Activated CD4-positive, alpha-beta T cell treated with anti-CD3 and anti-CD28 coated beads, Interleukin-2, amount 10 ng/mL, durations not matched to agents 7 days and 5 days (primary cell): ENCODE data around the gene ONECUT3. TPM values are rescaled to one million over a fixed set of nuclear protein-coding genes. Genes with fewer than 3 reads are reported as not detected.
A peak's percentile ranks its signal among the peaks of the same experiment; 100 is the strongest.

Source experiments
- CTCF ChIA-PET: fragments of 350-600 bp; sonication (Branson Sonifier 250); formaldehyde crosslinking; loops from one replicate; lab custom pipeline; 2021; ENCODE audit warnings: antibody characterized with exemption; lab: Charles Lee
- POLR2A ChIA-PET: fragments of 350-600 bp; sonication (Branson Sonifier 250); formaldehyde crosslinking; loops from one replicate; lab custom pipeline; 2021; ENCODE audit warnings: antibody characterized with exemption; lab: Charles Lee
- DNase-seq: peaks from one replicate; pipeline ENCODE4 v3.0.0-alpha.2; 2020
- H3K27ac Mint-ChIP-seq: one replicate; pipeline ENCODE4 v1.8.0; 2021; ENCODE audit warnings: mild to moderate bottlenecking, moderate library complexity, mixed read lengths
- H3K27me3 Mint-ChIP-seq: one replicate; pipeline ENCODE4 v1.8.0; 2021; ENCODE audit warnings: mixed read lengths
- H3K36me3 Mint-ChIP-seq: one replicate; pipeline ENCODE4 v1.8.0; 2021; ENCODE audit warnings: low read depth, mixed read lengths
- H3K4me1 Mint-ChIP-seq: one replicate; pipeline ENCODE4 v1.8.0; 2021; ENCODE audit warnings: mixed read lengths
- H3K4me3 Mint-ChIP-seq: one replicate; pipeline ENCODE4 v1.8.0; 2021; ENCODE audit warnings: mild to moderate bottlenecking, moderate library complexity, mixed read lengths
- H3K9me3 Mint-ChIP-seq: one replicate; pipeline ENCODE4 v1.8.0; 2021; ENCODE audit warnings: mixed read lengths
- total RNA-seq, 2 experiments: library from RNA; stranded (reverse); gene quantifications; one replicate each; pipeline ENCODE4 v1.2.3, GENCODE V29; 2021

ONECUT3 gene
- total RNA-seq, 2 experiments from 2014 or later, result not detected

- POLR2A ChIA-PET, result no interaction called here
- Mint-ChIP-seq H3K4me1 (peaks cover 7% of the 10 kb centered on the region), H3K4me3 (no peak overlapping the region), H3K9me3 (no peaks in the 10 kb centered on the region), H3K27me3 (no peaks in the 10 kb centered on the region), H3K27ac (no peak overlapping the region), H3K36me3 (peaks cover 2% of the 10 kb centered on the region)
- CTCF ChIA-PET, result interaction anchor here (0.6 to 2.5 kb wide), 2 partner anchors 11 to 23 kb away, joined by 3 to 6 read pairs; no protein-coding TSS in a partner anchor
- DNase-seq, result no peak
Observed at GRCh38 chr19:1806184-1807029, 53.1 kb downstream of the ONECUT3 start.

GRCh38 chr19:1807030-1807694 is 53.9 kb downstream of the ONECUT3 start:
- H3K4me1 Mint-ChIP-seq, result peaks cover 9% of the 10 kb centered on the region
- no peak overlapping the region for H3K4me3 Mint-ChIP-seq
- ChIA-PET CTCF (interaction anchor here (0.6 to 2.5 kb wide), 3 partner anchors 12 to 22 kb away, joined by 3 to 6 read pairs (median 3); no protein-coding TSS in a partner anchor), POLR2A (interaction anchor here (0.6 kb wide), 1 partner anchor 1379 kb away, joined by 3 read pairs; no protein-coding TSS in a partner anchor)
- no peaks in the 10 kb centered on the region for H3K27me3 Mint-ChIP-seq
- H3K9me3 Mint-ChIP-seq, result no peaks in the 10 kb centered on the region
- DNase-seq, result no peak
- no peaks in the 10 kb centered on the region for H3K36me3 Mint-ChIP-seq
- no peak overlapping the region for H3K27ac Mint-ChIP-seq

- DNase-seq, result no peak
- CTCF ChIA-PET, result interaction anchor here (0.7 to 2.5 kb wide), 2 partner anchors 13 to 18 kb away, joined by 3 to 6 read pairs; no protein-coding TSS in a partner anchor
- H3K27me3 Mint-ChIP-seq, result no peaks in the 10 kb centered on the region
- H3K9me3 Mint-ChIP-seq, result no peaks in the 10 kb centered on the region
- H3K4me1 Mint-ChIP-seq, result peaks cover 14% of the 10 kb centered on the region
- POLR2A ChIA-PET, result no interaction called here
- H3K27ac Mint-ChIP-seq, result peak overlapping the region; percentile 46
- no peak overlapping the region for H3K4me3 Mint-ChIP-seq
- H3K36me3 Mint-ChIP-seq, result no peaks in the 10 kb centered on the region
Observed at GRCh38 chr19:1807695-1808394, 54.5 kb downstream of the ONECUT3 start.

- no peaks in the 10 kb centered on the region for H3K9me3 Mint-ChIP-seq
- CTCF ChIA-PET, result no interaction called here
- no peak overlapping the region for H3K4me3 Mint-ChIP-seq
- POLR2A ChIA-PET, result no interaction called here
- no peaks in the 10 kb centered on the region for H3K27me3 Mint-ChIP-seq
- H3K27ac Mint-ChIP-seq, result no peak overlapping the region
- H3K36me3 Mint-ChIP-seq, result no peaks in the 10 kb centered on the region
- peaks cover 18% of the 10 kb centered on the region for H3K4me1 Mint-ChIP-seq
- DNase-seq, result no peak
Observed at GRCh38 chr19:1808395-1808731, 55.1 kb downstream of the ONECUT3 start.

- Mint-ChIP-seq H3K27me3 (no peaks in the 10 kb centered on the region), H3K4me1 (peaks cover 22% of the 10 kb centered on the region), H3K27ac (no peak overlapping the region), H3K4me3 (no peak overlapping the region), H3K36me3 (no peaks in the 10 kb centered on the region), H3K9me3 (no peaks in the 10 kb centered on the region)
- ChIA-PET POLR2A (no interaction called here), CTCF (interaction anchor here (1.1 kb wide), 1 partner anchor 21 kb away, joined by 3 read pairs; no protein-coding TSS in a partner anchor)
- no peak for DNase-seq
Observed at GRCh38 chr19:1809678-1810077, 56.4 kb downstream of the ONECUT3 start.

- CTCF ChIA-PET, result interaction anchor here (1.1 to 1.4 kb wide), 2 partner anchors 15 to 22 kb away, joined by 3 to 4 read pairs; no protein-coding TSS in a partner anchor
- H3K36me3 Mint-ChIP-seq, result peaks cover 4% of the 10 kb centered on the region
- POLR2A ChIA-PET, result no interaction called here
- peaks cover 22% of the 10 kb centered on the region for H3K4me1 Mint-ChIP-seq
- no peaks in the 10 kb centered on the region for H3K27me3 Mint-ChIP-seq
- H3K27ac Mint-ChIP-seq, result no peak overlapping the region
- peak overlapping the region; percentile 53 for H3K4me3 Mint-ChIP-seq
- DNase-seq, result no peak
- H3K9me3 Mint-ChIP-seq, result no peaks in the 10 kb centered on the region
Observed at GRCh38 chr19:1810439-1811160, 57.3 kb downstream of the ONECUT3 start.

GRCh38 chr19:1811472-1811894 is 58.2 kb downstream of the ONECUT3 start:
- CTCF ChIA-PET, result interaction anchor here (1.0 to 1.4 kb wide), 2 partner anchors 15 to 17 kb away, joined by 3 to 4 read pairs; no protein-coding TSS in a partner anchor
- POLR2A ChIA-PET, result interaction anchor here (0.6 kb wide), 1 partner anchor 65 kb away, joined by 3 read pairs; no protein-coding TSS in a partner anchor
- H3K27ac Mint-ChIP-seq, result peak overlapping the region; percentile 100
- no peaks in the 10 kb centered on the region for H3K27me3 Mint-ChIP-seq
- peak; percentile 28 for DNase-seq
- peak overlapping the region; percentile 89 for H3K4me3 Mint-ChIP-seq
- peaks cover 22% of the 10 kb centered on the region for H3K4me1 Mint-ChIP-seq
- no peaks in the 10 kb centered on the region for H3K9me3 Mint-ChIP-seq
- H3K36me3 Mint-ChIP-seq, result peaks cover 9% of the 10 kb centered on the region

GRCh38 chr19:1811942-1812425 is 58.7 kb downstream of the ONECUT3 start, which contains the start of gene ATP8B3:
Gene ATP8B3, minus strand, starts transcription at chr19:1812276. Its CDS starts 540 bp downstream, at chr19:1811736.
- Mint-ChIP-seq H3K27ac (peak within 1 kb of the TSS; percentile 100), H3K4me1 (peaks cover 22% of the 10 kb centered on the region), H3K27me3 (no peaks in the 10 kb centered on the region), H3K36me3 (peaks cover 9% of the 10 kb centered on the region), H3K4me3 (peak within 1 kb of the TSS; percentile 89), H3K9me3 (no peaks in the 10 kb centered on the region)
- POLR2A ChIA-PET, result interaction anchor here (0.6 kb wide), 1 partner anchor 64 kb away, joined by 3 read pairs; no protein-coding TSS in a partner anchor
- no peak for DNase-seq
- CTCF ChIA-PET, result interaction anchor here (1.0 to 1.4 kb wide), 2 partner anchors 14 to 17 kb away, joined by 3 to 4 read pairs; no protein-coding TSS in a partner anchor

GRCh38 chr19:1812426-1813191 is 59.3 kb downstream of the ONECUT3 start:
- H3K27ac Mint-ChIP-seq, result peak overlapping the region; percentile 100
- CTCF ChIA-PET, result no interaction called here
- peak; percentile 98 for DNase-seq
- no peaks in the 10 kb centered on the region for H3K27me3 Mint-ChIP-seq
- no peaks in the 10 kb centered on the region for H3K9me3 Mint-ChIP-seq
- POLR2A ChIA-PET, result no interaction called here
- peaks cover 22% of the 10 kb centered on the region for H3K4me1 Mint-ChIP-seq
- peaks cover 9% of the 10 kb centered on the region for H3K36me3 Mint-ChIP-seq
- peak overlapping the region; percentile 89 for H3K4me3 Mint-ChIP-seq

GRCh38 chr19:1813192-1814182 is 60.2 kb downstream of the ONECUT3 start:
- ChIA-PET CTCF (interaction anchor here (1.8 to 2.8 kb wide), 2 partner anchors 13 to 40 kb away, joined by 5 to 17 read pairs; no protein-coding TSS in a partner anchor), POLR2A (no interaction called here)
- Mint-ChIP-seq H3K4me3 (peak overlapping the region; percentile 89), H3K36me3 (peaks cover 12% of the 10 kb centered on the region), H3K27ac (peak overlapping the region; percentile 100), H3K27me3 (no peaks in the 10 kb centered on the region), H3K4me1 (peaks cover 22% of the 10 kb centered on the region), H3K9me3 (no peaks in the 10 kb centered on the region)
- no peak for DNase-seq
